Measurements from ENCODE around the gene KSR2.

Gene KSR2

GRCh38 chr12:117518594-117519270 lies 450.1 kb downstream of the KSR2 start:
- no peak for DNase-seq

GRCh38 chr12:117517219-117517739 lies 451.5 kb downstream of the KSR2 start:
- DNase-seq = no peak

DNA sequence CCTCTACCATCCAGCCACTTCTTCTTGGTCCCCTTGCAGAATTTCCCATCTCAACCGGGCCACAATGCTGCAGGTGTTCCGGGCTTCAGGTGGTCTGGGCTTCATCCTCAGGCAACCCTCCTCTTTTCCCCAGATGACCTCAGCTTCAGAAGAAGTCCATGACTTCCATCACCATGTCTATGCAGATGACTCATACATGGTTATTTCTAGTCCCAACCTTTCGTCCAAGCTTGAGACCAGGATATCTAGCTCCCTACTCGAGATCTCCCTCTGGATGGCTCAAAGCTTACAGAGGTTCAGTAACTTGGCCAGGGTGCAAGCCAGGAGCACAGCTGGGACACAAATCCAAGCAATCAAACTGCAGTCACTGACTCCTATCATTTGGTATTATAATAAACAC lies 452.8 kb downstream of the KSR2 start:
- DNase-seq = no peak

DNA sequence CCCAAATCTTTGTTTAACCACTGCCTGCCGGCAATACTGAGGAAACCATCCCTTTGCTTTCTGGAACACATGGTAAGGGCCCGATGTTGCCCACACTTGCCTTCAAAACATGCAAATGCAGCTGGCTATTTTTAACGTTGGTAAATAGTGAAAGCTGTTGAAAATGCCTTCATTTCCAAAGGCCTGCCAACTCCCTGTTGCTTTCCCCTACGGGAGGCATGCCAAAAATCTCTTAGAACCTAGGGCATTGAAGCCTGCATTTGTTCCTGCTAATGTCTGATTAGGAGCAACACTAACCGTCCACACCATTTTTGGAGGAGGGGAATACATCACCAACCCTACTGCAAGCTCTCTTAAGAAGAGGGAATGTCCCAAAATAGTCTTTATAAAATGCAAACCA lies 454.8 kb downstream of the KSR2 start:
- DNase-seq = no peak

GRCh38 chr12:117513353-117513752 lies 455.4 kb downstream of the KSR2 start:
- no peak for DNase-seq

- DNase-seq = no peak
These were observed 460.3 kb downstream of the KSR2 start for GRCh38 chr12:117508468-117508867.

DNA sequence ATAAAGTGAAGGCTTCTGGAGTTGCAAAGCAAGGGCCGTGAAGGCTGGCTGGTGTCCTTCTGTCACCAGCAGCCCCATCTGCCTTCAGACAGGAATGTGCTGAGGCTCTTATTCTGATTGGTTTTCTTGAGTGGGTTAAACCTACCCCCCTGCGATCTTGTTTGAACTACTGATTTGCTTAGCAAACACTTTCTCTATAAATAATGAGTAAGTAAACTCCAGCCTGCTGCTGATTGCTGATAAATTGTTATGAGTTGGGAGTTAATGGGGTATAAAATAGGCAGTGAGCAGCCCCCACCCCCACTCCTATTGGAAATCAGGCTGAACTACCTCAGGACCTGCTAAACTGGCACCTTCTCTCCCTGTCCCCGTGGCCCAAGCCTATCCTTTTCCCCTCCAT lies 461.2 kb downstream of the KSR2 start:
- no peak for DNase-seq

- no peak for DNase-seq
These were observed 462.5 kb downstream of the KSR2 start for GRCh38 chr12:117506333-117506732.

DNA sequence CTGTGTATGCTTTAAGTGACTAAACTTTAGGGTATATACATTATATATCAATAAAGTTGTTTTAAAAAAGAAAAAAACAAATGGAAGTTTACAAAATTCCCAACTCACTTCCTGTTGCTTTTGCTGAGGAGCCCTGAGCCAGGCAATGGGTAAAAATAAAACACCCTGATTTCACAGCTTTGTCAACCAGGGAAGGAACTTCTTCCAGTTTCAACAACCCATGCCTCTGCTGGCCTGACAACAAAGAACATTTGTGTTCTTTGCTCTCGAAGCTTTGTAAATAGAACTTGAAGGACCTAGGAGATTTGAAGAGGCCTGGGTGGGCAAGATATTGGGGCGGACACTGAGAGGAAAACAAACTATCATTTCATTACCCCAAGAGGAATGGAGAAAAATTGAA lies 466.2 kb downstream of the KSR2 start:
- no peak for DNase-seq

DNA sequence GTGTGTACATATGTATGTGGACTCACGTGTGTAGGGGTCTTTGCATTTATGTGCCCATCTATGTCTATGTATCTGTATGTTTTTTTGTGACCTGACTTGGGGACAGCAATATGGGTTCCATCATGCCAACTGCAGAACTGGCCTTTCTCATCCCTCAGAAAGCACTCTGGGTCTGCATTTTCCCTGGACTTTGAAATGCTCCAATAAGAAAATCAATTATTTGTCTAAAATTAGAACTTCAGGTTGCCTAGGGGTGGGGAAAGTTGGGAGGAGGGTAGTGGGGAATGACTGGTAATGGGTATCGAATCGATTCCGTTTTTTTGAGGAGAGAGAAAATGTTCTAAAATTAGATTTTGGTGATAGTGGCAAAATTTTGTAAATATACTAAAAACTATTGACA lies 466.6 kb downstream of the KSR2 start:
- no peak for DNase-seq

GRCh38 chr12:117501076-117501869 lies 467.5 kb downstream of the KSR2 start:
- DNase-seq = no peak

GRCh38 chr12:117499759-117500485 lies 468.9 kb downstream of the KSR2 start:
- DNase-seq = no peak

GRCh38 chr12:117498880-117499279 lies 469.9 kb downstream of the KSR2 start:
- no peak for DNase-seq

DNA sequence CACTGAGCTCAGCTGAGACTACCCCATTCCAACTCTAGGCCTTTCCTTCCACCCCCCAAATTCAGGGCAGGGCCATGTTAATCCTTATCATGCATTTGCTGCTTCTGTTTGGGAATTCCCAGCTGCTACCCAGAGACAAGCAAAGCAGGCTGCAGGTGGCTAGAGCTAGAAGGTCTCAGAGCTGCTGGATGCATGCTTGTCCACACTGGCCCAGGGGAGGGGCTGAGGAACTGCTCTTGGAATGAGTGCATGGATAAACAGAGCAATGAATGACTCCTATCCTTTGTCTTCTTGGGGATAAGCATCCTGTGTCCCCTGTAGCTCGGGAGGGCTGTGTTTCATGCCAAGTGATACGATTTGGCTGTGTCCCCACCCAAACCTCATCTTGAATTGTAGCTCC lies 470.5 kb downstream of the KSR2 start:
- DNase-seq = no peak

- no peak for DNase-seq
These were observed 471.4 kb downstream of the KSR2 start for GRCh38 chr12:117497407-117497806.

- no peak for DNase-seq
These were observed 473.7 kb downstream of the KSR2 start for GRCh38 chr12:117494833-117495655.

DNA sequence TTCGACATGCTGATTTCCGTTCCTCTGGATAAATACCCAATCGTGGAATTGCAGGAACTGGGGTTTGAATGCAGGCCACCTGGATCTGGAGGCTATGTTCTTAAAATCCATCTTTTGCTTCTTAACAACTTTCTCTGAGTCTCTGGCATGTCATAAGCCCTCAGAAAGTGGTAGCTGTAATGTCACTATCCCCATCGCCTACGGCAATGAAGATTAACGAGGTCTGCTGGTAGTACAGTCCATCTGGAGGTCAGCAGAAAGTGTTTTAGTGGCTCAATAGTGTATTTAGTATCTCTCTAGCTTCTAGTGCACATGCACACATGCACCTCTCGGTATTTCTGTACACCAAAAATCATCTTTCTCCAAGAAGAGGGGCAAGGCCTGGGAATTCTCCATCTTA lies 477.1 kb downstream of the KSR2 start:
- no peak for DNase-seq

DNA sequence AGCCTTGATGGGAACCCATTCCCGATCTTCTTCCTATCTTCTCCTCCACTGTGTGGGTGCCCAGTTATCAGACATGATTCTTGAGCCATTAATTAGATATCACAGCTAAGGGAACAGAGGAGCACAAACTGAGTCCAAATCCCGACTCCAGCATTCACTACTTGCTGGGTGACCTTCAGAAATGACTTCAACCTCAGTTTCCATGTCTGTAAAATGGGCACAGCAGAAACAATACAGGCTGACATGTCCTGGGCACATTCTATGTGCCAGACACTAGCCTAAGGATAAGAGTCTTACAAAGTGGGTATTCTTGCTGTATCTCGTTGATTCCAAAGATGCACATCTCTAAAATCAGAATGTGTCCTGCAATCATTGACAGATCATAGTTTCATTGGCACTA lies 478.7 kb downstream of the KSR2 start:
- DNase-seq = no peak

DNA sequence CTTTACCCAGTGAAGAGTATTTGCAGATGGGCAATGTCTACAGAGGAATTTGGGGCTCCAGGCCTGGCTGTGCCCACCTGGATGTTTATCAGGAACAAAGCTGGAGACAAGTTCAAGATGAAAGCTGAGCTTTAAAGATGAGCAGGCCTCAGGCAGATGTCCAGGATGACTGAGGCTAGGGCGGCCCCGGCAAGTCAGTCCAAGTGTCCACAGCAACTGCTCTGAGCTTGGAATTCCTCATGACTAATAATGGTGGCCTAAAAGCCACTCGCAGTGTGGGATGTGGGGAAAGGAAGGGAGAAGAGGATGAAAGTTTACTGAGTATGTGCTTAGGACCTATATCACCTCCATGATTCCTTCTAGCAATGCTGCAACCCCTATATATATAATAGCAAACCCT lies 479.1 kb downstream of the KSR2 start:
- no peak for DNase-seq

- no peak for DNase-seq
These were observed 481.7 kb downstream of the KSR2 start for GRCh38 chr12:117486840-117487659.

DNA sequence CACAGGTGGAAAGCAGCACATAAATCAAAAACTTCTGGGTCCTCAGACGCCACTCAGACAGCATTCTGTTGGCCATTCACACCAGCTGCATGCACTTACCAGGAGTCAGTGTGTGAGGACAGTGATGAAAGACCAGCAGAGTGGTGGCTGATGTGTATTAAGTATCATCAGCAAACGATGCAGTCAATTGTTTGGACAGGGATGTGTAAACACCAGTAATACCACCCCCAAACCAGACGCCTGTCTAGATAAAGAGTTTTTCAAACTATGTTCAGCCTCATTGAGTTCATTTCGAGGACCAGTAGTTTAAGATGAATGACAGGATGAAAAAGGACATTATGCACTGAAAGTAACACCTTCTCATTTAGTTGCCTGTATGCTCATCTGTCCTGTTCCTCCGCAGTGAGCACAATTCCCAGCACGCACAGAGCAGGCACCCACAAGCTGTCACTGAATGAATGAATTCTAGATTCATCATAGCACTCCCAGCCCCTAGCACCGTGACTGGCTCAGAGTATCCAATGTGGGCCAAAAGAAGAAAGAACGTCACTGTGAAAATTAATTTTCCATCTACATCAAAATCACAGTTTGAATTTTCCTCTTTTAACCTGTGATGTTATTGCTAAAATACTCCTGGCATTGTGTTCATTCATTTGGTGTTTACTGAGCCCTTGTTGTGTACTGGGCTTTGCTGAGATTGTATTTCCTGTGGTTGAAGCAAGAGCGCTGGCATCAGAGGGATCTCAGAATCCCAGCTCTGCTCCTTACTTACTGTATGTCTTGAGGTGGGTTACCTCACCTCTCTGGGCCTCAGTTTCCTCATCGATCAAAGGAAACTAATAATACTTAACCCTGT lies 482.6 kb downstream of the KSR2 start:
- DNase-seq = no peak

Measured in stimulated activated CD4-positive, alpha-beta T cell treated with anti-CD3 and anti-CD28 coated beads, Interleukin-2, amount 100 ng/mL, for 24 hours (primary cell).